Body of pancreas (tissue), 4 donors: ENCODE data around the gene SLC25A21.

Experiments
- POLR2A ChIP-seq, 3 donors: fragments of 450-650 bp; IDR thresholded peaks; one replicate each; pipeline ENCODE4 v1.6.1; 2016; ENCODE audit warnings: antibody characterized with exemption in 3 of 3, mild to moderate bottlenecking in 2 of 3
- TF ChIP-seq, protein P1 (sequence below), 7 experiments: fragments of 450-650 bp in 4 of 7; fragments of 200-600 bp in 3 of 7; sonication (generic) in 3 of 7; IDR thresholded peaks; one replicate each; pipeline ENCODE4 v1.5.1; 2016 to 2019; ENCODE audit warnings: antibody characterized with exemption in 7 of 7

GRCh38 chr14:36938678-36939077, 233.7 kb downstream of the SLC25A21 start:
- TF ChIP-seq, protein P1, sequence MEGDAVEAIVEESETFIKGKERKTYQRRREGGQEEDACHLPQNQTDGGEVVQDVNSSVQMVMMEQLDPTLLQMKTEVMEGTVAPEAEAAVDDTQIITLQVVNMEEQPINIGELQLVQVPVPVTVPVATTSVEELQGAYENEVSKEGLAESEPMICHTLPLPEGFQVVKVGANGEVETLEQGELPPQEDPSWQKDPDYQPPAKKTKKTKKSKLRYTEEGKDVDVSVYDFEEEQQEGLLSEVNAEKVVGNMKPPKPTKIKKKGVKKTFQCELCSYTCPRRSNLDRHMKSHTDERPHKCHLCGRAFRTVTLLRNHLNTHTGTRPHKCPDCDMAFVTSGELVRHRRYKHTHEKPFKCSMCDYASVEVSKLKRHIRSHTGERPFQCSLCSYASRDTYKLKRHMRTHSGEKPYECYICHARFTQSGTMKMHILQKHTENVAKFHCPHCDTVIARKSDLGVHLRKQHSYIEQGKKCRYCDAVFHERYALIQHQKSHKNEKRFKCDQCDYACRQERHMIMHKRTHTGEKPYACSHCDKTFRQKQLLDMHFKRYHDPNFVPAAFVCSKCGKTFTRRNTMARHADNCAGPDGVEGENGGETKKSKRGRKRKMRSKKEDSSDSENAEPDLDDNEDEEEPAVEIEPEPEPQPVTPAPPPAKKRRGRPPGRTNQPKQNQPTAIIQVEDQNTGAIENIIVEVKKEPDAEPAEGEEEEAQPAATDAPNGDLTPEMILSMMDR (IDR thresholded peaks at IDR 0.05): no peak
- TF ChIP-seq POLR2A (IDR thresholded peaks at IDR 0.05): no peak
